HG03571 (cell line): ENCODE results near the gene MRPL41.
"Not testable (repeated sequence)": the region's sequence is repeated elsewhere in the genome, so short reads cannot be mapped to it uniquely, and the experiment has no call there.

Experiments
- ATAC-seq: cut with Tn5 transposase; IDR thresholded peaks from one replicate; pipeline ENCODE4 v1.9.1; 2021; ENCODE audit not compliant: unreplicated experiment

MRPL41 gene

DNA sequence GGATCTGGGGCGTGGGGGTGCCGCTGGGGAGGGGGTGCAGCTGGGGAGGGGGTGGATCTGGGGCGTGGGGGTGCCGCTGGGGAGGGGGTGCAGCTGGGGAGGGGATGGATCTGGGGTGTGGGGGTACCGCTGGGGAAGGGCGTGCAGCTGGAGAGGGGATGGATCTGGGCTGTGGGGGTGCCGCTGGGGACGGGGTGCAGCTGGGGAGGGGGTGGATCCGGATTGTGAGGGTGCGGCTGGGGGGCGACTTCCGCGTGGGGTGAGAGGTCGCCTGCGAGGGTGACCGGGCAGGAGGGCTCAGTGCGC is 768 bp upstream of the MRPL41 start:
- ATAC-seq = not testable (repeated sequence)

DNA sequence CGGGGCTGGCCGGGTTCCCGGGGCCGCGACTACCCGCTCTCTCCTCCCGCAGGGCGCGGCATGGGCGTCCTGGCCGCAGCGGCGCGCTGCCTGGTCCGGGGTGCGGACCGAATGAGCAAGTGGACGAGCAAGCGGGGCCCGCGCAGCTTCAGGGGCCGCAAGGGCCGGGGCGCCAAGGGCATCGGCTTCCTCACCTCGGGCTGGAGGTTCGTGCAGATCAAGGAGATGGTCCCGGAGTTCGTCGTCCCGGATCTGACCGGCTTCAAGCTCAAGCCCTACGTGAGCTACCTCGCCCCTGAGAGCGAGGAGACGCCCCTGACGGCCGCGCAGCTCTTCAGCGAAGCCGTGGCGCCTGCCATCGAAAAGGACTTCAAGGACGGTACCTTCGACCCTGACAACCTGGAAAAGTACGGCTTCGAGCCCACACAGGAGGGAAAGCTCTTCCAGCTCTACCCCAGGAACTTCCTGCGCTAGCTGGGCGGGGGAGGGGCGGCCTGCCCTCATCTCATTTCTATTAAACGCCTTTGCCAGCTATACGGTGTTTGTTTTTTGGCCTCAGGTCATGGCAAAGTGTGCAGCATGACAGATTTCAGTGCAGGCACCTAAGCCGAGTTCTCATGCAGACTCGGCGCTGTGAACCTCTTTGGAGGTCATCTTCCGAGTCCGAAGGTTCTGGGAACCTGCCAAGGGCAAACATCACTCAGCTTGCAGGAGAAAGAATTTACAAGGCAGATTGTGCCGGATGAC is 516 bp downstream of the MRPL41 start:
- peak; percentile 9 for ATAC-seq

DNA sequence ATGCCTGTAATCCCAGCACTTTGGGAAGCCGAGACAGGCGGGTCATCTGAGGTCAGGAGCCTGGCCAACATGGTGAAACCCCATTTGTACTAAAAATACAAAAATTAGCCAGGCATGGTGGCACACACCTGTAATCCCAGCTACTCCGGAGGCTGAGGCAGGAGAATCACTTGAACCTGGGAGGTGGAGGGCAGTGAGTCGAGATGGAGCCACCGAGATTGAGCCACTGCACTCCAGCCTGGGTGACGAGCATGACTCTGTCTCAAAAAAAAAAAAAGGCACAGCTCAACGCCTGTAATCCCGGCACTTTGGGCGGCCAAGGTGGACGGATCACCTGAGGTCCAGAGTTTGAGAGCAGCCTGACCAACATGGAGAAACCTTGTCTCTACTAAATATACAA is 2.0 kb downstream of the MRPL41 start:
- not testable (repeated sequence) for ATAC-seq

DNA sequence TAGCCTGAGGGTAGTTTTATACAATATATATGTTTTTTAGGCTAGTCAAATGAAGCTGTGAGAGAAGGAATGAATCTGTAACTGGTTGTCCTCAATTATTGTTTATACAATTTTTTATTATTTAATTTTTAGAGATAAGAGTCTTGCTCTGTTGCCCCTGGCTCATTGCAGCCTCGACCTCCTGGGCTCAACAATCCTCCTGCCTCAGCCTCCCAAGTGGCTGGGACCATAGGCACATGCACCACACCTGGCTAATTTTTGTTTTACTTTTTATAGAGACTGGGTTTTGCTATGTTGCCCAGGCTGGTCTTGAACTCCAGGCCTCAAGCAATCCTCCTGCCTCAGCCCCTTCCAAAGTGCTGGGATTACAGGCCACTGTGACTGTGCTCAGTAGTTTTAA is 2.7 kb downstream of the MRPL41 start:
- no peak for ATAC-seq

DNA sequence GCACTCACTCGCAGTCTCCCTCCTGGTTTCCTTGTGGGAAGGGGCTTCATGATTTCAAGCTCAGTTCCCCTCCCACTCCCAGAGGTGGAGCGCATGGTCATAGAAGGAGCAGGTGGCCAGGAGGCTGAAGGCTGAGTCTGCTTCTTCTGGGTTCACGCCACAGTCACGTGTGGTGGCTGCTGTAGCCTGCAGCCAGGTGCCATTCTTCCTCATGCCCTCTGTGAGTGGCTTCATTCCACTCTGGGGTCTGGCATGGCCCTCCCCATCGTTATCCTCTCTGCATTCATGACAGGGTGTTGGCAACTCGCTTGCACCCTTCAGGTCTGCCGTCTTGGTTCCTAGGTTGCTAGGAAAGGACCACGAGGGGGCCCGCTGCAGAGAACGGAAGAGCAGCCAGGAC is 3.5 kb downstream of the MRPL41 start:
- ATAC-seq = no peak

DNA sequence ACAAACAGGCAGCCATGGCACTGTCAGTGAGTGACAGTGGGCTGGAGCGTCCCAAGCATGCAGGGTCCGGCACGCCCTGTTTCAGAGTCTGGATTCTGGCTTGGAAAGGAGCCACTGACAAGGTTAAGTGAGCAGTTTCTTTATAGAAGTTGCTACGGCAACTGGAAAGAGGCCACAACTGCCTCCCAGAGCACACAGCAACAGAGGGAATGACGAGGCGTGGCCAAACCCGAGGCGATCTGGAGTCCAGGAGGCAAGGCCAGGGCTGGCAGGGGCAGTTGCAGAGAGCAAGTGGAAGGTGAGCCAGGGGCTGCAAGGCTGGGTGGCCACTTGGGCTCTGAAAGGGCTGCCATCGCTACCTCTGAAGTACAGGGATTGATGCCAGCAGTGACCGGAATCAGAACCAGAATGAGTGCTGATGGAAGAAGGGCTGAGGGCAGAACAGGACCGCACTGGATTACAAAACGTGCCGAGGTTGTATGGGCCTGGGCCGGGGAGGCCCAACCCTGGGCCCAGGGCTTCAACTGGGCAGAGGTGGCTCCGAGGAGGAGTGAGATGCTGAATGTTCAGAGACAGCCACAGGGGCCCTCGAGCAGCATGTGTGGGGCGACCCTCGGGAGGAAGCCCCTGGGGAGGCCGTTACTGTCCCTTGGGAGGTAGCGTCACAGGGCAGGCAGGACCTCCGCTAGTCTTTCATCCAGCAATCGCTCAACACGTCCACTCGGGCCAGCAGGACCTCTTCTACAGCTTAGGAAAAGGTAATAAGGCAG is 4.6 kb downstream of the MRPL41 start:
- ATAC-seq = no peak

DNA sequence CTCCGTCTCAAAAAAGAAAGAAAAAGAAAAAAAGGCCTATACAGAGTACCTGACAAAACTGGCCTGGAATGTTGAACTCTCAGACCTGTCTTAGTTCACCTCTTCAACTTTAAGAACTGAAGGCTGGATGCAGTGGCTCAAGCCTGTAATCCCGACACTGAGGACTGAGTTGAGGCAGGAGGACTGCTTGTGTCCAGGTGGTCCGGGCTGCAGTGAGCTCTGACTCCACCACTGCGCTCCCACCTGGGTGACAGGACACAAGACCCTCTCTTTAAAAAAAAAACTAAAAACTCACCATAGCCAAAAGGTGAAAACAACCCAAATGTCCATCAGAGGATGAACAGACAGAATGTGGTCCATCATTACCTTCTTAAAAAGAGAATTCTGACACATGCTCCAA is 6.4 kb downstream of the MRPL41 start:
- ATAC-seq = no peak

DNA sequence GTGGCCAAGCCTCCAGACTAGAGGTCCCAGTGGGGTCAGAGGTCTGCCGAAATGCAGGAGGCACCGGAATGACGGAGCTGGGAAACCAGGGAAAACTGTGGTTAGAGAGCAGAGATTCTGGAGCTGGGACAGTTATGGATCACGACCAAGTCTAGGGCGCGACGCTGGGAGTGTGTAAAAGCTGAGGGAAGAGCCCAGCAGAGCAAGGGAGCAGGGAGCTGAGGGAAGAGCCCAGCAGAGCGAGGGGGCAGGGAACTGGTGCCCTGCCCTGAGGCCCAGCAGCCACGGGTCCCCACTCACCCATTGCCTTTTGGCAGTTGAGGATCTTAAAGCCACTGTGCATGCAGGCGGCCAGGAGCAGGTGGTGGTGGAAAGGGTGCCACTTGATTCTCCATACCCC is 12.5 kb downstream of the MRPL41 start:
- no peak for ATAC-seq

DNA sequence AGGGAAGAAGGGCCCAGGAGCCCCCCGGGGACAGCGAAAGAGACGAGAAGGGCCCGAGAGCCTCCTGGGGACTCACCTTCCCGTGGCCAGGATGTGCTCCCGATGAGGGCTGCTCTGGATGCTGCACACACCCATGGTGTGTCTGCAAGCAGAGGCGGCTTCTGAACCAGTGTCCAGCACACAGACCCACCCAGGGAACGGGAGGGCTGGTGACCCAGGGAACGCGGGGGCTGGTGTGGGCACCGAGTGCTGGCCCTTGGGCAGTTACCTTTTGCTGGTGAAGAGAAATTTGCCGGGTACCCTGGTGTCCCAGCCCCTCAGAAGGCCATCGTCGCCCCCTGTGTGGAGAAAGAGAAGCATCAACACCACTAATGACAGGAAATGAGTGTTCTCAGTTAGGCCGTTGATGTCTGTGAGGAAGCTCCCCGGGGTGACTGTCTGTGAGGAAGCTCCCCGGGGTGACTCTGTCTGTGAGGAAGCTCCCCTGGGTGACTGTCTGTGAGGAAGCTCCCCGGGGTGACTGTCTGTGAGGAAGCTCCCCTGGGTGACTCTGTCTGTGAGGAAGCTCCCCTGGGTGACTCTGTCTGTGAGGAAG is 13.2 kb downstream of the MRPL41 start:
- ATAC-seq = no peak

DNA sequence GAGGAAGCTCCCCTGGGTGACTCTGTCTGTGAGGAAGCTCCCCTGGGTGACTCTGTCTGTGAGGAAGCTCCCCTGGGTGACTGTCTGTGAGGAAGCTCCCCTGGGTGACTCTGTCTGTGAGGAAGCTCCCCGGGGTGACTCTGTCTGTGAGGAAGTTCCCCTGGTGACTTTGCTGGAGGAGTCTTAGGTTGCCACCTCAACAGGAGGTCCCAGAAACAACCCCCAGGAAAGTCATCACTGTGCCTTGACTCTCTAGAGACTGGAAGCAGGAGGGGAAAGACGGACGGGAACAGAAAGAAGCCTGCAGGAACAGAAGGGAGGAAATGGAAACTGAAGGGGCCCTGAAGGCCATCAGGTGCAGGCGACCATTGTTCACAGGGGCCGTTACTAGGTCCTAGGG is 16.8 kb downstream of the MRPL41 start:
- not testable (repeated sequence) for ATAC-seq

DNA sequence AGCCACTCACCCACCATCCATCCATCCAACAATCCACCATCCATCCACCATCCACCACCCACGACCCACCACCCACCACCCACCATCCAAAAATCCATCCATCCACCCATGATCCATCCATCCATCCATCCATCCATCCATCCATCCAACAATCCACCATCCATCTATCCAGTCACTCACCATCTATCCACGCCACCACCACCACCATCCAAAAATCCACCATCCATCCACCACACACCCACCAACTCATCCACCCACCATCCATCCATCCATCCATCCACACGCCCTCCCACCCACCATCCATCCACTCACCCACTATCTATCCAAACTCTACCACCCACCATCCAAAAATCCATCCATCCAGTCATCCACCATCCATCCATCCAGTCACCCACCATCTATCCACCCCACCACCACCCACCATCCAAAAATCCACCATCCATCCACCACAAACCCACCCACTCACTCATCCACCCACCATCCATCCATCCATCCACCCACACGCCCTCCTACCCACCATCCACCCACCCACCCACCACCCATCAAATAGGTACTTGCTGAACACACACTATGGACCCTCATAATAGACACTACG is 18.0 kb downstream of the MRPL41 start:
- no peak for ATAC-seq

DNA sequence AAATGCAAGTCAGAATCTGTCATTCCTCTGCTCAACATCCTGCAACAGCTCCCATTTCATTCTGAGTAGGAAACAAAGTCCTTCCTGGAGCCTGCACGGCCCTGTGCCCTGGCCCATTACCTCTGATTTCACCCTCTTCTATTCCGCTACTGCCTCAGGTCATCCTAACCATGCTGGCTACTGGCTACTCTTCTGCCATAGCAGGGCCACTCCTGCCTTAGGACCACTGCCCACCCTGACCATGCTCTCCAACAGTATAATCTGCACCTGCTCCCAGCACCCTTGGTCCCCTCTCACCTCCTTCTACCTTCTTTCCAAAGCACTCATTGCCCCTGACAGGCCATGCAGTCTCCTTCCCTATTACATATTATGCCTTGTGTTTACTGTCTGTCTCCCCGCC is 18.9 kb downstream of the MRPL41 start:
- no peak for ATAC-seq

DNA sequence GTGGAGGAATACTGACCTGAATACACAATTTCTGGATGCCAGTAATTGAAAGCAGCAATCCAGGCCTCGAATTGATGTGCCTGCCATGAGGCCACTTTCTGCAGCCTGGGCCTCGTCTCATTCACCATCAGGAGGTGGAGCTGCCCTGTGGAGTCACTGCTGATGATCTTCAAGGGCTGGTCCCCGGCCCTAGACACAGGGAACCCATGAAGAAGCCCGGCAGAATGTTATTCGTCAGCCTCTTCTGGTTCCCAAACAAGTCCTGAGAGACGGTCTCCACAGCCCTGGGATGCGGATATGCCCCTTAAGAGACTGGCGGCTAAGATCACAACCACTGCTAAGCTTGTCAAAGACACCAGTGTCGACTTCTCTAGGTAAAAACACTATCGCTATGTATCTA is 22.5 kb downstream of the MRPL41 start:
- no peak for ATAC-seq

DNA sequence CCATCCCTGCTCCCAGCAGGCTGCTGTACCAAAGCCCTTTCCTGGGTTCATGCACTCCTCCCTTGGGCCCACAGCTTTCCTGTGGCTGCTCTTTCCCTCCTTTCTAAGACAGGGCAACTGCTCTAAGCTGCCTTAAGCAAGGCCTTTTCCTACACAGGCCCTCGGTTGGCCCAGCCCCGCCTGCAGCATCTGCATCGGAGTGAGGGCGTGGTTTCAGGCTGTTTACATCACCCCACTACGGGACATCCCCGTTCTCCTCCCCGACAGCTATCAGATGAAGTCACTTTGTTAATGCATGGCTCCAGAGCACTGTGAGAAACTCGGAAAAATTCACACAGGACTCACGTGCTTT is 23.7 kb downstream of the MRPL41 start:
- no peak for ATAC-seq

DNA sequence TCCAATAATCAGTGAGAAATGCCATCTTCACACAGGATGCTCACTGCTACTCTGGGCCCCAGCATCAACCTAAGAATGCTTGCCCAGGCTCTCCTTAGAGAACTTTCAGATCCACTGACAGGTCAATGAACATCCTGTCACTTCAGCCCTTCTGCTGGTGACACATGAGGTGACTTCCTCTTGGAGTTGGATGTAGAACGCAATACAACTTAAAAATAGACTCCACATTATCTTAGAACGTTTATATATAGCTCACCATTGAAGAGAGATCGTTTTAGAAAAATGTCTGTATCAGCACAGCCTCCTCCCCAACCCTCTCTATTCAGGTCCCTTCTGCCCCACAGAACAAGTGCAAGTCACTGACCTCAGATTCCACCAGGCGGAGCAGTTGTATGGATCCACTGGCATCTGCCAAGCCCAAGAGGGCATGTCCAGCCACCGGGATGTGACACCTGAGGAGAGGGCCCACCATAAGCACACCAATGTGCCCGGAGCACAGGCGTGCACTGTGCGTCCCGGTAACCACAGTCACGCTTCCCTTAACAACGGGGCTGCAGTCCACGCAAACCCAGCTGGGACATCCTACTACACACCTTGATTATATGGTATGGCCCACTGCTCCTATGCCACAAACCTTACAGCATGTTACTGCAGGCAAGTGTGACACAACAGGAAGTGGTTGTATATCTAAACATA is 24.2 kb downstream of the MRPL41 start:
- no peak for ATAC-seq

DNA sequence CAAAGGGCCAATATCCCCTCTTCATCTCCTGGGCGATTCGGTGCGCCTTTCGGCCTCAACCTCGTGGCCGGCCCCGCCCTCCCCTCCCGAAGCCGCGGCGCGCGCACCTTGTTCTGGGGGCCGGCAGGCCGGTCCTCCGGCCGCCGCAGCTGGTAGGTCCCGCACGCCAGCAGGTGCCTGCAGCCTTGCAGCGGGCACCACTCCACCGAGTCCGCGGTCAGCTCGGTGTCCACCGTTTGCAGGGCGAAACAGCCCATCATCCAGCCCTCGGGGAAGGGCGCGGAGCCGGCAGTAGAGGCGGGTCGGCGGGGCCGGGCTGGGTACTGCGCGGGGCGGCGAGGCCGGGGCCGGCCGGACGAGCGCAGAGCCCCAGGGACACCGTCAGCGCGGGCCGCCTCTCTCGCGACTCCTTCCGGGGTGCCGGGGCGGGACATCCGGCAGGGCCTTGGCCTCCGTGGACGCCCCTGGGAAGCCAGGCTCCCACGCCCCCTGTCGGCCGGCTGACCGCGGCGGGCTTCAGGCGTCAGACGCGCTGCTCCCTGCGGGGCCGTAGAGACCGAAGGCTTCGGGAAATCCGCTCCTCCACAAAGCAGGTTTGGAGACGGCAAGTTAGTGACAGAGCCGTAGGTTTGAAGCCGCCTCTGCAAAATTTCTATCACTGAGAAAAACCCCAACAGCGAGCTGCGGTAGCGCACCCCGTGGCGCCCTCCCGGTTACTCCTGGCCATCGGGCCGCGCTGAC is 27.0 kb downstream of the MRPL41 start, which contains the start of gene DPH7:
Gene DPH7 (minus strand): TSS at position 408 of the 741 bp plus-strand sequence. CDS start 148 bp downstream, at position 260.
- ATAC-seq = peak; percentile 79

DNA sequence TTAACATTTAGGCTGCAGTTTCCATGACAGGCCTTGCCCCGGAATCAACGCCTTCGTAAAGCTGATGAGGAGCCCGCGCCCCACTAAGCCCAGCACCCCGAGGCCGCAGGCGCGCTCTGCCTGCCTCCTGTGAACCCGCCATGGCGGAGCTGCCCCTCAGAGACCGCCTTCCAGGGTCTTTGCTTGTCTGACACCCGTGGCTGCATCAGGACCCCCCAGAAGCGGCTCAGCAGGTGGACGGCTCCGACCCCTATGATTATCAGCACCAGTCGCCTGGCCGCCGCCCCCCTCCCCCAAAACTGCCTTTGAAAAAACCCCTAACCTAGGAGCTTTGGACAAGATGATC is 27.6 kb downstream of the MRPL41 start:
- ATAC-seq = no peak

DNA sequence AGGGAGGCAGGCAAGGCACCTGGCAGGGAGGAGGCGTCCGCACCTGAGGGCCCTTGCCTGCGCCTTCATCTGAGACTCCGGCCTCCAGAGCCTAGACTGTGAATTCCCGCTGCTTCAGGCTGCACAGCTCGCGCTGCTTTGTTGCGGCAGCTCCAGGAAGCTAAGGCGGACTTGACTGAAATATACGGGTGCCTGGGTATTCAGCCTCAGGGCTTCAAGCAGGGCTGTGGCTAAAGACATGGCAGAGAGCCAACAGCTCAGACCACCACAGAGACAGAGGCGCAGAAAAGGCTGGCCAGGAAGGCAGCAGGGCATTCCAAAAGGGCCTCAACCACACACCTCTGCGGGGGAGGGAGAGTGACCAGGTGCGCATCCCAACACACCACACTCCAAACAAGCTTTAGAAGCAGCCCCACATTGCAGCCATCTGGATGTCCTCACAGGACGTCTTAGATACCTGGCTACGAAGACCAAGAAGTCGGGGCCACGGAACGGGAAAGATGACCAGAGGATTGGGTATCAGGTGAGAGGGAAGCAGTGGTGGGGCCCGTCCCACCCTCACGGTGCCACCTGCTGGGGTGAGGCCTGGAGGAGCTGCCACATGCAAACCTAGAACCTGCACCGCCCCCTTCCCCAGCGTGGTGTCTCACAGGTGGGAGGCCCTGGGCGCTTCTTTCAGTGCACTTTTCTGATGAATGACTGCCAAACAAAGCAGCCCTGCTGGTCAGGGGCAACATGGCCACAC is 28.7 kb downstream of the MRPL41 start:
- ATAC-seq = no peak

DNA sequence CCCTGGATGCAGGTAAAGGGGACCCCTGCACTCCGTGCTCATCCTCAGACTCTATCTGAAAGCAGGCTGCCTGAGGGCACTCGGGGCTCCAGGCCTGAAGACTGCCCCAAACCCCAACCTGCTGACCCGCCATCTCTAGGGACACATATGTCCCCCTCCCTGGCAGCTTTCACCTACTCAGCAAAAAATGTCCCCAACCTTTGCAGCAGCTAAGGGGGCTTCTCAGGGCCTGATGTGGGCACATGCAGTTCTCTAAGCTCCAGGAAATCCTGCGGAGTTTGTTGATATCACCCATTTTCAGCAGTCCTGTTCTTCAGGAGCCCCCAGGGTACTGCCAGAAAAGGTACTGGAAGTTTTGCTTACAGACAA is 29.3 kb downstream of the MRPL41 start:
- no peak for ATAC-seq
